ENCODE data around the gene TARBP2.
A peak's percentile ranks its signal among the peaks of the same experiment; 100 is the strongest.
"Not testable (repeated sequence)": the region's sequence is repeated elsewhere in the genome, so short reads cannot be mapped to it uniquely, and the experiment has no call there.

The TARBP2 gene

GRCh38 chr12:53539526-53539925 lies 38.4 kb downstream of the TARBP2 start:
- in situ Hi-C loops (cut with MboI; ENCODE audit: low pct_unique_long_range_greater_than_20kb, low sequenced_read_pairs): no loop called here
- no peak for DNase-seq

GRCh38 chr12:53543539-53543938 lies 42.5 kb downstream of the TARBP2 start:
- in situ Hi-C loops (cut with MboI; ENCODE audit: low pct_unique_long_range_greater_than_20kb, low sequenced_read_pairs): no loop called here
- peak; percentile 65 for DNase-seq

GRCh38 chr12:53548354-53548753 lies 47.3 kb downstream of the TARBP2 start:
- in situ Hi-C loops (cut with MboI; ENCODE audit: low pct_unique_long_range_greater_than_20kb, low sequenced_read_pairs); DNase-seq: not testable (repeated sequence)

GRCh38 chr12:53550131-53550530 lies 49.0 kb downstream of the TARBP2 start:
- in situ Hi-C loops (cut with MboI; ENCODE audit: low pct_unique_long_range_greater_than_20kb, low sequenced_read_pairs); DNase-seq: not testable (repeated sequence)

- DNase-seq: no peak
- in situ Hi-C loops (cut with MboI; ENCODE audit: low pct_unique_long_range_greater_than_20kb, low sequenced_read_pairs): no loop called here
Measured at GRCh38 chr12:53550595-53550994, 49.5 kb downstream of the TARBP2 start.

GRCh38 chr12:53551889-53552291 lies 50.8 kb downstream of the TARBP2 start:
- DNase-seq: no peak

GRCh38 chr12:53552361-53553327 lies 51.6 kb downstream of the TARBP2 start:
- DNase-seq: no peak
- in situ Hi-C loops (cut with MboI; ENCODE audit: low pct_unique_long_range_greater_than_20kb, low sequenced_read_pairs): no loop called here

More at GRCh38 chr12:53551889-53552291, 50.8 kb downstream of the TARBP2 start:
- in situ Hi-C loops (cut with MboI; ENCODE audit: low pct_unique_long_range_greater_than_20kb, low sequenced_read_pairs): no loop called here

Data from KBM-7 (cell line).